Suprapubic skin (tissue), 4 donors: Measurements from ENCODE around the gene FYN. TPM values are rescaled to one million over a fixed set of nuclear protein-coding genes. Genes with fewer than 3 reads are reported as not detected.

Experiments used
- DNase-seq, 2 donors: peaks; one replicate each; pipeline ENCODE4 v3.0.0-alpha.2; 2019; ENCODE audit warnings: low spot score in 2 of 2
- H3K27ac ChIP-seq: fragments of 200-600 bp; sonication (generic); one replicate; pipeline ENCODE4 v1.5.1; 2019
- H3K27me3 ChIP-seq: fragments of 200-600 bp; sonication (generic); one replicate; pipeline ENCODE4 v1.5.1; 2019
- H3K36me3 ChIP-seq: fragments of 200-600 bp; sonication (generic); one replicate; pipeline ENCODE4 v1.5.1; 2019
- H3K4me1 ChIP-seq: fragments of 200-600 bp; sonication (generic); one replicate; pipeline ENCODE4 v1.5.1; 2019
- H3K4me3 ChIP-seq: fragments of 200-600 bp; sonication (generic); one replicate; pipeline ENCODE4 v1.5.1; 2019; ENCODE audit warnings: mild to moderate bottlenecking
- H3K9me3 ChIP-seq: fragments of 200-600 bp; sonication (generic); one replicate; pipeline ENCODE4 v1.5.1; 2019
- EP300 ChIP-seq: sonication (generic); formaldehyde crosslinking; IDR thresholded peaks from one replicate; pipeline ENCODE4 v1.6.1; 2017; ENCODE audit warnings: antibody characterized with exemption
- POLR2A ChIP-seq, 2 donors: fragments of 450-650 bp; IDR thresholded peaks; one replicate each; pipeline ENCODE4 v1.6.1; 2017; ENCODE audit warnings: antibody characterized with exemption in 2 of 2, mild to moderate bottlenecking in 2 of 2, moderate library complexity in 2 of 2
- POLR2AphosphoS5 ChIP-seq, 3 donors: sonication (generic); formaldehyde crosslinking; IDR thresholded peaks; one replicate each; pipeline ENCODE4 v1.6.1; 2017; ENCODE audit warnings: antibody characterized with exemption in 3 of 3
- WGBS: methylation state at CpG from one replicate; pipeline ENCODE4 v1.1.5; 2018; 5-methylcytosine and 5-hydroxymethylcytosine counted together
- total RNA-seq, 4 donors: library from RNA; depleted of rRNA; stranded (reverse); fragments of >200 nt; gene quantifications; one replicate each; pipeline ENCODE4 v1.1.0, GENCODE V29; 2016
- TF ChIP-seq, protein P1 (sequence below), 2 donors: fragments of 200-600 bp in 1 of 2; fragments of 450-650 bp in 1 of 2; sonication (generic) in 1 of 2; IDR thresholded peaks; one replicate each; pipeline ENCODE4 v1.5.1; 2016 to 2019; ENCODE audit warnings: antibody characterized with exemption in 2 of 2, mild to moderate bottlenecking in 1 of 2, moderate library complexity in 1 of 2

FYN gene
- total RNA-seq, 4 donors from 2014 or later = 36.6 to 89.6 (median 67.3) TPM

DNA sequence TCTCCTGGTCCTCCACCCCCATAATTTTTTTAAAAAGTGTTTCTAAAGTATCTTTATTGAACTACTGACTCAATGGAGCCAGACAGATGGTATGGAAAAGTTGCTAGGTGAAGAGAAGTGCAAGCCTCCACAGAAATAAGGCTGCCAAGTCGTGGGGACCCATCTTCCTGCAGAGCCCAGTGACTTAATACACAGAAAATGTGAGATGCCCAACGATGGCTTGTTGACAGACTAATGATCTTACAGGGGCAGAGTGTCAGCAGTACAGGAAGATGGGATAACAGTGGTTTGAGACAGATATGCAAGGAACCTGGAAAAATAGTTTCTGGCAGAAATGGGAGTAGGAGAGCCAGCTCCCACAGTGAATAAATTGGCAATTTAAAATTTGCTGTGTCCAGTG, 43.3 kb downstream of the FYN start:
- H3K4me1 ChIP-seq = peaks cover 14% of the 10 kb centered on the region
- DNase-seq = no peak
- no peaks in the 10 kb centered on the region for H3K36me3 ChIP-seq
- H3K27me3 ChIP-seq = no peaks in the 10 kb centered on the region
- H3K4me3 ChIP-seq = no peak overlapping the region
- no peaks in the 10 kb centered on the region for H3K9me3 ChIP-seq
- no peak for TF ChIP-seq EP300
- TF ChIP-seq POLR2AphosphoS5 (IDR thresholded peaks at IDR 0.05) = no peak
- TF ChIP-seq POLR2A (IDR thresholded peaks at IDR 0.05) = no peak
- TF ChIP-seq, protein P1, sequence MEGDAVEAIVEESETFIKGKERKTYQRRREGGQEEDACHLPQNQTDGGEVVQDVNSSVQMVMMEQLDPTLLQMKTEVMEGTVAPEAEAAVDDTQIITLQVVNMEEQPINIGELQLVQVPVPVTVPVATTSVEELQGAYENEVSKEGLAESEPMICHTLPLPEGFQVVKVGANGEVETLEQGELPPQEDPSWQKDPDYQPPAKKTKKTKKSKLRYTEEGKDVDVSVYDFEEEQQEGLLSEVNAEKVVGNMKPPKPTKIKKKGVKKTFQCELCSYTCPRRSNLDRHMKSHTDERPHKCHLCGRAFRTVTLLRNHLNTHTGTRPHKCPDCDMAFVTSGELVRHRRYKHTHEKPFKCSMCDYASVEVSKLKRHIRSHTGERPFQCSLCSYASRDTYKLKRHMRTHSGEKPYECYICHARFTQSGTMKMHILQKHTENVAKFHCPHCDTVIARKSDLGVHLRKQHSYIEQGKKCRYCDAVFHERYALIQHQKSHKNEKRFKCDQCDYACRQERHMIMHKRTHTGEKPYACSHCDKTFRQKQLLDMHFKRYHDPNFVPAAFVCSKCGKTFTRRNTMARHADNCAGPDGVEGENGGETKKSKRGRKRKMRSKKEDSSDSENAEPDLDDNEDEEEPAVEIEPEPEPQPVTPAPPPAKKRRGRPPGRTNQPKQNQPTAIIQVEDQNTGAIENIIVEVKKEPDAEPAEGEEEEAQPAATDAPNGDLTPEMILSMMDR (IDR thresholded peaks at IDR 0.05) = no peak
- 56% methylated on average over 2 of the region's 2 CpGs for WGBS
- H3K27ac ChIP-seq = no peak overlapping the region

DNA sequence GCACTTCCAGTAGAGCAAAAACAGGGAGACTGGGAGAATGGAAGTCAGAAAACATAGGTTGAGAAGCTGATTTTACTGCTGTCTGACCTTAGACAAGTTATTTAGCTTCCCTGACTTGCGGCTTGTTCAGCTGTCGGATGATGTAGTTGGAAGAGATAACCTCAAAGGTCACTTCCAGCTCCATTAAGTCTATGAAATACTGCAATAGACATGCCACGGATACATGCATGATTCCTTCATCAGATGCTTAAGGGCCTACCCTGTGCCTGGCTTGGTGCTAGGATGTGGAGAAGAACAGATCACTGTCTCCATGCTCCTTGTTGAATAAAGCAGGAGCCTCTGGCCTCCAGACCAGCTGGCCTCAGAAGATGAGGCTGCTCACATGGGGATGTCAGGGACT, 43.7 kb downstream of the FYN start:
- peaks cover 18% of the 10 kb centered on the region for H3K4me1 ChIP-seq
- no peaks in the 10 kb centered on the region for H3K36me3 ChIP-seq
- 94% methylated on average over 3 of the region's 3 CpGs for WGBS
- DNase-seq = no peak
- H3K27ac ChIP-seq = no peak overlapping the region
- H3K4me3 ChIP-seq = no peak overlapping the region
- TF ChIP-seq POLR2A (IDR thresholded peaks at IDR 0.05) = no peak
- no peak for TF ChIP-seq POLR2AphosphoS5 (IDR thresholded peaks at IDR 0.05)
- TF ChIP-seq, protein P1 (IDR thresholded peaks at IDR 0.05) = no peak
- no peak for TF ChIP-seq EP300
- H3K9me3 ChIP-seq = no peaks in the 10 kb centered on the region
- no peaks in the 10 kb centered on the region for H3K27me3 ChIP-seq

DNA sequence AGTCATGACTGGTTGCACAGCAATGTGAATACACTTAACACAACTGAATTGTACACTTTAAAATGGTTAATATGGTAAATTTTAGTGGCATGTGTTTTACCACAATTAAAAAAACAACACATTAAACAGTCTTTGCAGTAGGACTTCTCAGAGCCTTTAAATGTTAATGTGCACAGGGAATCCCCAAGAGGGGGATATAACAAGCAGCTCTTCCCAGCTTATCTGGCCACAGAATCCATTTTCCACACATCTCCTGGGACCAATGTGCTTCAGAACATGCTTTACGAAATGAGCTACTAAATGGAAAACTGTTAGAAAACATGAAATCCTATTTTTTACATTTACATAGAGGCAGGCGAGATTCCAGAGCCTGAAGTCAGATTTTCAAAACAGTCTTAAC, 44.4 kb downstream of the FYN start:
- TF ChIP-seq POLR2A (IDR thresholded peaks at IDR 0.05) (no peak), EP300 (no peak), POLR2AphosphoS5 (IDR thresholded peaks at IDR 0.05) (no peak)
- TF ChIP-seq, protein P1 (IDR thresholded peaks at IDR 0.05) = no peak
- Histone ChIP-seq H3K4me3 (no peak overlapping the region), H3K27ac (no peak overlapping the region), H3K27me3 (no peaks in the 10 kb centered on the region), H3K36me3 (no peaks in the 10 kb centered on the region), H3K9me3 (no peaks in the 10 kb centered on the region), H3K4me1 (peaks cover 24% of the 10 kb centered on the region)
- WGBS = 83% methylated on average over 2 of the region's 2 CpGs
- no peak for DNase-seq

DNA sequence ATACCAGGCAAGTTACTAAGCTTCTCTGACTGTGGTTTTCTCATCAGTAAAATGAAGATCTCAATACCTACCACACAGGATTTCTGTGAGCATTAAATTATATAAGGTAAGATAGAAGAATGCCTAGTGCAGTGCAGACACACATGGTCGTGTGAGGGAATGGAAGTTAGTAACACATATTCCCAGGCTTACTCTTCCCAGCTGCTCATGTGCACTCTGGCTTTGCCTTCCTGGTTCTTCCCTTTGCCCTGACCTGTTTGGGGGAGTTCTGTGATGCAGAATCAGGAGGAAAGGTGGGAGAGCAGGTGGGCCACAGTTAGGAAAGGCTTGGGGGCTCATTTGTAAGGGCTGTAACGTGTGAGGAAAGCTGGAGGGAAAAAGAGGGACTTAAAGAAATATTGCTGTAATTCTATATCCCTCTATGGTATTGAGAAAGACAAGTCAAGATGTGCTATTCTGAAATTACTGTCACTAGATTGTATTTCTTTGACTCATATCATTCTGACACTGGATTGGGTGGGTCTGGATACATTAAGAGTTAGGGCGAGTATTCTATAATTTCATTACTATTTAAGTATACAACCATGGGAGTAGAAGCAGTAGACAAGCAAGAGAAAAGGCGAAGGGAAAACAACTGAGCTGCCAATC, 47.7 kb downstream of the FYN start:
- WGBS = 93% methylated on average over 4 of the region's 4 CpGs
- DNase-seq = no peak
- H3K9me3 ChIP-seq = no peaks in the 10 kb centered on the region
- peaks cover 27% of the 10 kb centered on the region for H3K4me1 ChIP-seq
- H3K27me3 ChIP-seq = no peaks in the 10 kb centered on the region
- TF ChIP-seq EP300 (no peak), POLR2AphosphoS5 (IDR thresholded peaks at IDR 0.05) (no peak), POLR2A (IDR thresholded peaks at IDR 0.05) (no peak)
- TF ChIP-seq, protein P1 (IDR thresholded peaks at IDR 0.05) = no peak
- H3K27ac ChIP-seq = peak overlapping the region; percentile 24
- H3K36me3 ChIP-seq = no peaks in the 10 kb centered on the region
- no peak overlapping the region for H3K4me3 ChIP-seq

DNA sequence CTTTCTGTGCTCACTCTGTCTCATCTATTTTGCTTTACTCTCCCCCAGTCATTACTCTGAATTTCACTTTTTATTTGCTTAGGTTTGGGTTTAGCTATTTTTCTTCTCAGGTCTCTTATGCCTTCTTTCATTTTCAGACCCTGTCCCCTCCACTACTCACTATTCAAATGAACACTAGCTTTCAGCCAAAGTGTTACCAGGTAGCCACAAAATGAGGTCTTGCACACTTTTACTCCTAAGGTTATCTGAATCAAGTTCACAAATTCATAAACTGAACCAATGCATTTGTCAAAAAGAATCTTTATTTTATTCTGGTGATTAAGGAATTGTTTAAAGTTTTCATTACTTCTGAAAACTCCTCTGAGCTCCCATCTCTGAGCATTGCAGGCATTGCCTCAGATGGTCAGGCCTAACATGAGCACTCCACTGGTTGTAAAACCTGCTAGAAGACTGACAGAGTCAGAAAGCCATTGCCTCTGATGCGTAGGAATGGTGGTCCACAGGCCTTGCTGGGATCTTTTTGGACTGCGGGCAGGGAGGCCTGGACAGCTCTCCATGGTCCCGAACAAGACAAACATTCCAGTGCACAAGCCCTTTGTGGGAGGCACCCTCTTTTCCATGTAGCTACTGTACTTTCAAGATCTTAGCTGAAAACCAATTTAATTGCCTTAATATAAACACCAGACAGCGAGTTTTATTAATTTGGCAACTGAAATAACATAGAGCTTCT, 48.5 kb downstream of the FYN start:
- TF ChIP-seq, protein P1 (IDR thresholded peaks at IDR 0.05) = no peak
- TF ChIP-seq EP300 (no peak), POLR2A (IDR thresholded peaks at IDR 0.05) (no peak), POLR2AphosphoS5 (IDR thresholded peaks at IDR 0.05) (no peak)
- H3K4me3 ChIP-seq = no peak overlapping the region
- no peaks in the 10 kb centered on the region for H3K36me3 ChIP-seq
- WGBS = 87% methylated on average over 3 of the region's 4 CpGs
- peaks cover 27% of the 10 kb centered on the region for H3K4me1 ChIP-seq
- no peaks in the 10 kb centered on the region for H3K27me3 ChIP-seq
- peak overlapping the region; percentile 24 for H3K27ac ChIP-seq
- DNase-seq = no peak
- no peaks in the 10 kb centered on the region for H3K9me3 ChIP-seq
